Right lobe of liver (tissue), 4 donors: ENCODE results near the gene C1QTNF8.

ENCODE experiments used
- CTCF ChIP-seq, 4 donors: fragments of 200-600 bp in 3 of 4; fragments of 450-650 bp in 1 of 4; IDR thresholded peaks; one replicate each; pipeline versions ENCODE4 v1.5.1 to v1.8.0; 2016 to 2022; ENCODE audit warnings: antibody characterized with exemption in 4 of 4, mild to moderate bottlenecking in 2 of 4
- POLR2A ChIP-seq: fragments of 450-650 bp; IDR thresholded peaks from one replicate; pipeline ENCODE4 v1.6.1; 2017; ENCODE audit warnings: antibody characterized with exemption, mild to moderate bottlenecking
- donor health status: DM: no; HTN: no; CAD: no.
- donor health status: DM: no; HTN: no; CAD: no.
- donor health status: DM: no; HTN: yes; CAD: no.

DNA sequence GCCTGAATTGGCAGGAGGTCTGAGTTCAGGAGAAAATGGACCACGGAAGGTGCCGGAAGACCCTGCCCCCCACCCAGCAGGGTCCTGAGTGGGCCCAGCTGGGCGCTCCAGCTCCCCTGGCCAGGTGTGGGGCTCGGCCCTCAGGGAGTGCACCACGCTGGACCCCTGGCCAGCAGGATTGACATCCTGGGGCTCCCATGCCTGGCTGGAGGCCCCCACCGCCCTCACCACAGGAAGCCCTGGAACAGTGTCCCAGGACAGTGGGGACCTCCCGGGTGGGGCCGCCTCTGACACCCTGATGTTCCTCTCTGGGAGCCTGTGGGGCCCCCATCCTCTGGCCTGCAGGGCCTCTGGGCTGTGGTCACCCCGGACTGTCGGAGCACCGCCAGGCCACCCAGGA is 28.8 kb upstream of the C1QTNF8 start:
- TF ChIP-seq CTCF (IDR thresholded peaks at IDR 0.05) (no peak), POLR2A (no peak)
